Stimulated activated effector memory CD8-positive, alpha-beta T cell treated with anti-CD3 and anti-CD28 coated beads, Interleukin-12 subunit alpha, Interleukin-12 subunit beta, amount 100 ng/mL, for 72 hours (primary cell): ENCODE results near the gene GMPS.

ENCODE experiments used
- ATAC-seq: fragments of 150-1000 bp; cut with Tn5 transposase; 2 replicates; pipeline ENCODE4 v1.10.0; 2021
- DNase-seq, 2 donors: peaks; one replicate each; pipeline ENCODE4 v3.0.0; 2021 to 2022; ENCODE audit warnings: low spot score in 2 of 2
- H3K27ac Mint-ChIP-seq: one replicate; pipeline ENCODE4 v1.8.0; 2022; ENCODE audit warnings: mild to moderate bottlenecking, mixed read lengths
- H3K36me3 Mint-ChIP-seq: one replicate; pipeline ENCODE4 v1.8.0; 2022; ENCODE audit warnings: mild to moderate bottlenecking, mixed read lengths
- H3K4me1 Mint-ChIP-seq: one replicate; pipeline ENCODE4 v1.8.0; 2022; ENCODE audit warnings: mixed read lengths
- H3K4me3 Mint-ChIP-seq: one replicate; pipeline ENCODE4 v1.8.0; 2022; ENCODE audit warnings: mild to moderate bottlenecking, mixed read lengths
- H3K9me3 Mint-ChIP-seq: one replicate; pipeline ENCODE4 v1.8.0; 2022; ENCODE audit warnings: mixed read lengths

The GMPS gene

DNA sequence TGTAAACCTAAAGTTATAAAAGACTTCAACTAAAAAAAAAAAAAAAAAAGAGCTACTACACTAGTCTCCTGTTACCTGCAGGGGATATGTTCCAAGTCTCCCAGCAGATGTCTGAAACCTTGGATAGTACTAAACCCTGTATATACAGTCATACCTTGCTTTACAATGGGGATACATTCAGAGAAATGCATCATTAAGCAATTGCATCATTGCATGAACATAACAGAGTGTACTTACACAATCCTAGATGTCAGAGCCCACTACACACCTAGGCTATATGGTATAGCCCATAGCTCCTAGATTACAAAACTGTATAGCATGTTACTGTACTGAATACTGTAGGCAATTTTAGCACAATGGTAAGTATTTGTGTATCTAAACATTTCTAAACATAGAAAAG is 119.1 kb downstream of the GMPS start:
- no peak overlapping the region for H3K27ac Mint-ChIP-seq
- H3K4me1 Mint-ChIP-seq: no peaks in the 10 kb centered on the region
- no peak overlapping the region for H3K4me3 Mint-ChIP-seq
- no peaks in the 10 kb centered on the region for H3K9me3 Mint-ChIP-seq
- H3K36me3 Mint-ChIP-seq: no peaks in the 10 kb centered on the region
- DNase-seq (no peak), ATAC-seq (no peak)

DNA sequence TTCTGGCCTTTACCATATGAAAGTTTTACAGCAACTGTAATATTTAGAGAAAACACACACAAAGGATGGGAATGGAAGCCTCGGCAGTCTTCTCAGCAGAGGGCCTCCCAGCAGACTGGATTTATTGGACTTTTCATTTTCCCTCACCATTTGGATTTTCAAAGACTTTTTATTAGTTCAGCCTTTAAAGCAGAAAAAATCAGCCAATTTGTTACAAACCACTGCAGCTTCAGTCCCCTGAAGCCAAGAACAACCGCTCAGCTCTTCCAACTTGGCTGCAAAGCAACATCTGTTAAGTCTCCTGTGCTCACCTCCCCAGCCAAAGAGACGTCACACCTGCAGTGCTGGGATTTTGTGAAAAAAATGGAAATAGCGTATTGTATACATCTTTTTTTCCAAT is 120.8 kb downstream of the GMPS start:
- ATAC-seq (no peak), DNase-seq (no peak)
- Mint-ChIP-seq H3K4me1 (peaks cover 8% of the 10 kb centered on the region), H3K27ac (no peak overlapping the region), H3K9me3 (no peaks in the 10 kb centered on the region), H3K4me3 (no peak overlapping the region), H3K36me3 (no peaks in the 10 kb centered on the region)

DNA sequence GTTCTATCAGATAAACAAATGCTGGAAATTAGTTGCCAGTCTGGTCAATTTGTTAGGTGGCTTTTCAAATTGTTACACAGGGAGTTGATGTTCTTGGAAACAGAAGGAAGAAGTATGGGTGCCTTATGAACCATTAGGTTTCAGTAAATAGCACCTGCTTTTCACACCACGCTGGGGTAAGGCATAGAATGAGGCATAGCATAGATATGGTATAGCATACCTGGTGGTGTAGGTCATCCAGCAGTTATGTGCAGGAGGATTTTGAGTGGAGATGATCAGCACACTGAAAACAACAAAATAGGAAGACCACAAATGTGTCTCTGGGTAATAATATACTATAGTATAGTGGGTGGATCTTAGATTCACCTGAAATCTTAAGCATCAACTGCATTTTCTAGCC is 121.4 kb downstream of the GMPS start:
- DNase-seq (no peak), ATAC-seq (no peak)
- H3K36me3 Mint-ChIP-seq: no peaks in the 10 kb centered on the region
- peaks cover 8% of the 10 kb centered on the region for H3K4me1 Mint-ChIP-seq
- H3K27ac Mint-ChIP-seq: no peak overlapping the region
- no peak overlapping the region for H3K4me3 Mint-ChIP-seq
- no peaks in the 10 kb centered on the region for H3K9me3 Mint-ChIP-seq
